H9 (cell line): Measurements from ENCODE around the gene LDLRAD4. TPM values are rescaled to one million over a fixed set of nuclear protein-coding genes. Genes with fewer than 3 reads are reported as not detected.

Experiments used
- DNase-seq: peaks from one replicate; pipeline ENCODE4 v3.0.0-alpha.2; 2017
- H2AFZ ChIP-seq: one replicate; pipeline ENCODE4 v1.6.1; 2013; ENCODE audit warnings: mild to moderate bottlenecking, low read length, control low read depth, moderate library complexity
- H2AK5ac ChIP-seq: 2 replicates; pipeline ENCODE4 v1.6.1; 2013; ENCODE audit warnings: low read length, control low read depth, mixed read lengths; ENCODE audit not compliant: insufficient read length
- H2BK120ac ChIP-seq: one replicate; pipeline ENCODE4 v1.6.1; 2013; ENCODE audit warnings: low read depth, mild to moderate bottlenecking, low read length, control low read depth, inconsistent platforms; ENCODE audit not compliant: poor library complexity, severe bottlenecking
- H2BK12ac ChIP-seq: 2 replicates; pipeline ENCODE4 v1.6.1; 2013; ENCODE audit warnings: low read length, control low read depth, mixed read lengths, low read depth; ENCODE audit not compliant: insufficient read length
- H2BK15ac ChIP-seq: 2 replicates; pipeline ENCODE4 v1.6.1; 2013; ENCODE audit warnings: low read depth, low read length, control low read depth
- H2BK20ac ChIP-seq: one replicate; pipeline ENCODE4 v1.6.1; 2013; ENCODE audit warnings: low read depth, mild to moderate bottlenecking, low read length, control low read depth, inconsistent platforms; ENCODE audit not compliant: poor library complexity, severe bottlenecking
- H2BK5ac ChIP-seq: 2 replicates; pipeline ENCODE4 v1.6.1; 2013; ENCODE audit warnings: low read length, control low read depth, mixed read lengths; ENCODE audit not compliant: insufficient read length
- H3K14ac ChIP-seq: 2 replicates; pipeline ENCODE4 v1.6.1; 2013; ENCODE audit warnings: low read length, control low read depth; ENCODE audit not compliant: insufficient read depth
- H3K18ac ChIP-seq: 2 replicates; pipeline ENCODE4 v1.6.1; 2013; ENCODE audit warnings: low read depth, mild to moderate bottlenecking, mixed read lengths, low read length, control low read depth; ENCODE audit not compliant: insufficient read length
- H3K23ac ChIP-seq: 2 replicates; pipeline ENCODE4 v1.6.1; 2013; ENCODE audit warnings: low read length, control low read depth, mixed read lengths, low read depth; ENCODE audit not compliant: insufficient read length
- H3K23me2 ChIP-seq: 2 replicates; pipeline ENCODE4 v1.6.1; 2013; ENCODE audit warnings: low read depth, mild to moderate bottlenecking, mixed read lengths, low read length, control low read depth; ENCODE audit not compliant: insufficient read length, poor library complexity, severe bottlenecking
- H3K27ac ChIP-seq: 2 replicates; pipeline ENCODE4 v1.5.1; 2013; ENCODE audit warnings: low read length, control low read depth, mixed read lengths, low read depth; ENCODE audit not compliant: insufficient read length
- H3K27me3 ChIP-seq: 2 replicates; pipeline ENCODE4 v1.6.1; 2013; ENCODE audit warnings: low read length, control low read depth, inconsistent platforms; ENCODE audit not compliant: insufficient read depth
- H3K4ac ChIP-seq: 2 replicates; pipeline ENCODE4 v1.6.1; 2013; ENCODE audit warnings: low read depth, mild to moderate bottlenecking, control low read depth, inconsistent platforms, low read length, moderate library complexity
- H3K4me1 ChIP-seq: 2 replicates; pipeline ENCODE4 v1.6.1; 2013; ENCODE audit warnings: low read length, control low read depth, inconsistent platforms; ENCODE audit not compliant: insufficient read depth
- H3K4me2 ChIP-seq: 2 replicates; pipeline ENCODE4 v1.6.1; 2013; ENCODE audit warnings: low read length, control low read depth, mixed read lengths; ENCODE audit not compliant: insufficient read length, insufficient read depth
- H3K56ac ChIP-seq: 2 replicates; pipeline ENCODE4 v1.6.1; 2013; ENCODE audit warnings: low read depth, mild to moderate bottlenecking, mixed read lengths, low read length, control low read depth; ENCODE audit not compliant: insufficient read length
- H3K79me1 ChIP-seq: 2 replicates; pipeline ENCODE4 v1.6.1; 2013; ENCODE audit warnings: low read depth, mild to moderate bottlenecking, moderate library complexity, low read length, control low read depth, inconsistent platforms; ENCODE audit not compliant: insufficient read depth, poor library complexity, severe bottlenecking
- H3K79me2 ChIP-seq: 2 replicates; pipeline ENCODE4 v1.6.1; 2013; ENCODE audit warnings: low read length, control low read depth, inconsistent platforms; ENCODE audit not compliant: insufficient read depth
- H3K9ac ChIP-seq: 2 replicates; pipeline ENCODE4 v1.6.1; 2013; ENCODE audit warnings: low read length, control low read depth, mixed read lengths; ENCODE audit not compliant: insufficient read length; ENCODE audit errors: extremely low read depth
- H3K9me3 ChIP-seq: one replicate; pipeline ENCODE4 v1.6.1; 2013; ENCODE audit warnings: low read depth, low read length, inconsistent platforms; ENCODE audit not compliant: control insufficient read depth
- H3T11ph ChIP-seq: one replicate; pipeline ENCODE4 v1.6.1; 2013; ENCODE audit warnings: mild to moderate bottlenecking, low read length, control low read depth, inconsistent platforms
- H4K20me1 ChIP-seq: one replicate; pipeline ENCODE4 v1.6.1; 2013; ENCODE audit not compliant: control insufficient read depth, insufficient read length, insufficient read depth
- H4K5ac ChIP-seq: 2 replicates; pipeline ENCODE4 v1.6.1; 2013; ENCODE audit warnings: low read depth, mild to moderate bottlenecking, mixed read lengths, low read length, control low read depth; ENCODE audit not compliant: insufficient read length
- H4K8ac ChIP-seq: replicated peaks from 2 replicates; pipeline ENCODE4 v1.6.1; 2013; ENCODE audit warnings: low read length, control low read depth, mixed read lengths, low read depth; ENCODE audit not compliant: insufficient read length
- H4K91ac ChIP-seq: 2 replicates; pipeline ENCODE4 v1.6.1; 2013; ENCODE audit warnings: low read depth, mild to moderate bottlenecking, moderate library complexity, mixed read lengths, low read length, control low read depth; ENCODE audit not compliant: insufficient read length
- H3K27ac Mint-ChIP-seq, 3 experiments: 2 replicates in 2 of 3; 3 replicates in 1 of 3; pipeline ENCODE4 v1.8.0; 2020 to 2021; ENCODE audit warnings: mixed read lengths in 3 of 3, mild to moderate bottlenecking in 1 of 3, moderate library complexity in 1 of 3
- H3K27me3 Mint-ChIP-seq: 2 replicates; pipeline ENCODE4 v1.8.0; 2021; ENCODE audit warnings: low read depth, mild to moderate bottlenecking, moderate library complexity, mixed read lengths
- H3K36me3 Mint-ChIP-seq, 3 experiments: 2 replicates in 2 of 3; 3 replicates in 1 of 3; pipeline ENCODE4 v1.8.0; 2020 to 2021; ENCODE audit warnings: low read depth in 3 of 3, mixed read lengths in 3 of 3; ENCODE audit not compliant: insufficient read depth in 1 of 3
- H3K4me1 Mint-ChIP-seq, 2 experiments: 2 replicates each; pipeline ENCODE4 v1.8.0; 2020; ENCODE audit warnings: mixed read lengths in 2 of 2
- H3K4me3 Mint-ChIP-seq, 2 experiments: 2 replicates in 1 of 2; 3 replicates in 1 of 2; pipeline ENCODE4 v1.8.0; 2020 to 2021; ENCODE audit warnings: mild to moderate bottlenecking in 2 of 2, mixed read lengths in 2 of 2, moderate library complexity in 1 of 2
- H3K9me3 Mint-ChIP-seq, 2 experiments: 2 replicates in 1 of 2; 3 replicates in 1 of 2; pipeline ENCODE4 v1.8.0; 2020; ENCODE audit warnings: mild to moderate bottlenecking in 2 of 2, mixed read lengths in 2 of 2, moderate library complexity in 1 of 2
- CTCF ChIP-seq: fragments of 200-600 bp; sonication (generic); conservative IDR thresholded peaks from 3 replicates; pipeline ENCODE4 v1.8.0; 2021; ENCODE audit warnings: antibody characterized with exemption, mild to moderate bottlenecking
- total RNA-seq: library from RNA; stranded (reverse); gene quantifications from 2 replicates; pipeline ENCODE4 v1.2.1, GENCODE V29; 2021

The LDLRAD4 gene
- total RNA-seq, 1 experiment from 2014 or later: 3.9 TPM

- H3K36me3 Mint-ChIP-seq: no peaks in the 10 kb centered on the region
- Histone ChIP-seq H3K79me2 (no peaks in the 10 kb centered on the region), H3K23ac (no peak overlapping the region), H2AFZ (no peak overlapping the region), H2AK5ac (no peak overlapping the region), H4K20me1 (no peaks in the 10 kb centered on the region), H3K18ac (no peak overlapping the region), H3K14ac (no peak overlapping the region), H3K27me3 (no peaks in the 10 kb centered on the region), H2BK5ac (no peak overlapping the region), H3K4ac (no peak overlapping the region), H3K9me3 (no peaks in the 10 kb centered on the region), H3T11ph (no peak overlapping the region), H3K4me2 (no peak overlapping the region), H3K9ac (no peak overlapping the region), H4K91ac (no peak overlapping the region), H2BK20ac (no peak overlapping the region), H4K8ac (no peak overlapping the region), H3K23me2 (no peaks in the 10 kb centered on the region), H4K5ac (no peak overlapping the region), H2BK15ac (no peak overlapping the region), H3K56ac (no peak overlapping the region), H3K79me1 (no peaks in the 10 kb centered on the region), H2BK12ac (no peak overlapping the region), H3K27ac (no peak overlapping the region), H2BK120ac (no peak overlapping the region), H3K4me1 (no peaks in the 10 kb centered on the region; the same call in 1 of the 2 replicates)
- no peak for DNase-seq
- peaks cover 8 to 27% of the 10 kb centered on the region in 2 experiments for H3K4me1 Mint-ChIP-seq
- no peak for TF ChIP-seq CTCF
- H3K9me3 Mint-ChIP-seq: no peaks in the 10 kb centered on the region
- no peak overlapping the region for H3K27ac Mint-ChIP-seq
- no peak overlapping the region for H3K4me3 Mint-ChIP-seq
- H3K27me3 Mint-ChIP-seq: no peaks in the 10 kb centered on the region
Observed at GRCh38 chr18:13536578-13536977, 318.0 kb downstream of the LDLRAD4 start.
